ENCODE data around the gene KIF1A. TPM values are rescaled to one million over a fixed set of nuclear protein-coding genes. Genes with fewer than 3 reads are reported as not detected.

KIF1A gene
- total and polyA plus RNA-seq, 5 donors from 2014 or later, result not detected

DNA sequence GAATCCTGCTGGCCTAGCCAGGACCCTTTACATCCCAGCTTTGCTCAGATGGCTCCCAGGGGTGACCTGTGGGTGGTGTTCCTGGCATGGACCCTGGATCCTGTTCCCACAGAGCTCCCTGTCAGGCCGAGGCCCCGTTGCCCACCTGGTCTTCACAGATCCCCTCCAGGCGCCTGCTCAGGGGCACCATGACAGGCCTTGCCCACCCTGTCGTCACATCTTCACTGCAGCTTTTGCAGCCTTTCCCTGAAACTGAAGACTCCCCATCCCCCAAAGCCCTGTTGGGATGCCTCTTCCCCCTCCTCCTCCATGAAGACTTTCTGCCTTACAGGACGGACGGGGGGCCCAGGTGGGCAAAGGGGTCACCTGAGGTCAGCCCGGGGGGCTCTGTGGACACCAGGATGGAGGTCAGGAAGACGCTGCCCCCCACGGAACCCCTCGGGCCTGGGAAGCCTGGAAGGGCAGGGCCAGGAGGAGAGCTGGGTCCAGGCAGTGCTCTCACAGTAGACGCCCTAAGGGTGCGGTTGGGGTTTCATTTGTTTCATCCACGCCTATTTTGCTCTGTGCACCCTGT is 13.0 kb upstream of the KIF1A start:
- H3K36me3 Mint-ChIP-seq, result no peaks in the 10 kb centered on the region
- no peak overlapping the region for H3K4me3 ChIP-seq (ENCODE audit: low read depth, low read length)
- H3K27me3 ChIP-seq (ENCODE audit: control insufficient read depth, insufficient read depth, low read length), result peaks cover 9% of the 10 kb centered on the region
- no peaks in the 10 kb centered on the region for H3K36me3 ChIP-seq (ENCODE audit: control insufficient read depth, insufficient read depth, low read length)
- H3K9me3 ChIP-seq (ENCODE audit: control insufficient read depth in 2 of 2, low read length in 2 of 2), result no peaks in the 10 kb centered on the region
- no peak overlapping the region for H3K27ac ChIP-seq (ENCODE audit: insufficient read depth, low read length, poor library complexity, severe bottlenecking)
- H3K4me1 Mint-ChIP-seq, result peaks cover 0 to 6% (median 0%) of the 10 kb centered on the region in 4 donors
- no peak for DNase-seq
- peaks cover 41% of the 10 kb centered on the region for H3K27me3 Mint-ChIP-seq
- no peak overlapping the region for H3K27ac Mint-ChIP-seq
- no peak for ATAC-seq (ENCODE audit: low read depth in 2 of 2)
- peak overlapping the region in 1 of 4 donors; percentile 41 for H3K4me3 Mint-ChIP-seq
- H3K9me3 Mint-ChIP-seq, result peaks cover 0 to 1% (median 0%) of the 10 kb centered on the region in 7 donors
- peaks cover 11% of the 10 kb centered on the region for H3K4me1 ChIP-seq (ENCODE audit: control insufficient read depth, insufficient read depth, low read length, poor library complexity, severe bottlenecking)

DNA sequence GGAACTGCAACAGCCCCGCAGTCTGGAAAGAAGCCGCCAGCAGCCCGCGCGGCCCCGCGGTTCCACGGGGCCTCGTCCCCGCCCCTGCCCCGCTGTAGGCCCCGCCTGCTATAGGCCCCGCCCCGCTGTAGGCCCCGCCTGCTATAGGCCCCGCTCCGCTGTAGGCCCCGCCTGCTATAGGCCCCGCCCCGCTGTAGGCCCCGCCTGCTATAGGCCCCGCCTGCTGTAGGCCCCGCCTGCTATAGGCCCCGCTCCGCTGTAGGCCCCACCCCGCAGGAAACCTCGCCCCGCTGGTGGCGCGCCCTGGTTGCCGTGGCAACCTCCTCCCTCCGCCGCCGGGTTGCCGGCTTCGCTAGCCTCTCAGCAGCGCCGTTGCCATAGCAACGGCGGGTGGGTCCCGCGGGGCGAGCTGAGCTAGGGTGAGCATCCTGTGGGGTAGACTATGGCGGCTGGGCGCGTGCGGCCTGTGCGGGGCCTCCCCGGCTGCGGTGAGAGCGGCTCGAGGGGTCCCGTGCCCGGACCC is 12.2 kb upstream of the KIF1A start:
- peaks cover 0 to 6% (median 0%) of the 10 kb centered on the region in 4 donors for H3K4me1 Mint-ChIP-seq
- no peaks in the 10 kb centered on the region for H3K9me3 Mint-ChIP-seq
- no peaks in the 10 kb centered on the region for H3K9me3 ChIP-seq (ENCODE audit: control insufficient read depth in 2 of 2, low read length in 2 of 2)
- H3K36me3 ChIP-seq (ENCODE audit: control insufficient read depth, insufficient read depth, low read length), result no peaks in the 10 kb centered on the region
- H3K4me3 ChIP-seq (ENCODE audit: low read depth, low read length), result peak overlapping the region; percentile 66
- H3K27me3 ChIP-seq (ENCODE audit: control insufficient read depth, insufficient read depth, low read length), result peaks cover 13% of the 10 kb centered on the region
- H3K27me3 Mint-ChIP-seq, result peaks cover 44% of the 10 kb centered on the region
- H3K4me1 ChIP-seq (ENCODE audit: control insufficient read depth, insufficient read depth, low read length, poor library complexity, severe bottlenecking), result peaks cover 11% of the 10 kb centered on the region
- no peaks in the 10 kb centered on the region for H3K36me3 Mint-ChIP-seq
- peak overlapping the region; percentile 60 to 81 (median 67) for H3K4me3 Mint-ChIP-seq
- DNase-seq (peak; percentile 97 to 99 (median 98)), ATAC-seq (ENCODE audit: low read depth in 2 of 2) (peak; percentile 93)
- peak overlapping the region in 1 of 3 donors; percentile 56 for H3K27ac Mint-ChIP-seq
- H3K27ac ChIP-seq (ENCODE audit: insufficient read depth, low read length, poor library complexity, severe bottlenecking), result peak overlapping the region; percentile 47

DNA sequence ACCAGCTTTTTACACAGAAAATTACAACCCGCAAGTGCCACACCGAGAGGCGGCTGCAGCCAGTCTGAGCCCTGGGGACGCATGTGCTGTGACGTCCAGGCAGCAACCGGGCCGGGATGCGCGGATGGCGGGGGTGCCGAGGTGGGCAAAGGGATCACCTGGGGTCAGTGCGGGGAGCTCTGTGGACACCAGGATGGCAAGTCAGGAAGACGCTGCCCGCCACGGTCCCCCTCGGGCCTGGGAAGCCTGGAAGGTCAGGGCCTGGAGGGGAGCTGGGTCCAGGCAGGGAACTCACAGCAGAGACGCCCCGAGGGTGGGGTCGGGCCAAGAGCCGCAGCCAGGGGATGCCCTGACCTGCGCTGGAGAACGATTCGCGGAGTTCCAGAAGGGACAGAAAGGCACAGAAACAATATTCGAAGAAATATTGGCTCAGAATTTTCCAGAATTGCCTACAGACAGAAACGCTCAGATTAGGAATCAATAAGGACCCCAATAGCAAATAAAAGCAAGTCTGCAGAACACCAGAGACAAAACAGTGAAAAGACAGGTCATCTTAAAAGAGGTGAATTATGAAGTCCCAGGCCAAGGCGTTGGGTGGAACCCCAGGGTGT is 11.7 kb upstream of the KIF1A start:
- Mint-ChIP-seq H3K27ac (no peak overlapping the region), H3K4me1 (peaks cover 0 to 6% (median 0%) of the 10 kb centered on the region in 4 donors), H3K4me3 (peak overlapping the region; percentile 54 to 81 (median 63)), H3K36me3 (no peaks in the 10 kb centered on the region), H3K27me3 (peaks cover 50% of the 10 kb centered on the region), H3K9me3 (no peaks in the 10 kb centered on the region)
- DNase-seq, result no peak
- H3K9me3 ChIP-seq (ENCODE audit: control insufficient read depth in 2 of 2, low read length in 2 of 2), result no peaks in the 10 kb centered on the region
- H3K36me3 ChIP-seq (ENCODE audit: control insufficient read depth, insufficient read depth, low read length), result no peaks in the 10 kb centered on the region
- H3K4me1 ChIP-seq (ENCODE audit: control insufficient read depth, insufficient read depth, low read length, poor library complexity, severe bottlenecking), result peaks cover 11% of the 10 kb centered on the region
- peak overlapping the region; percentile 66 for H3K4me3 ChIP-seq (ENCODE audit: low read depth, low read length)
- no peak overlapping the region for H3K27ac ChIP-seq (ENCODE audit: insufficient read depth, low read length, poor library complexity, severe bottlenecking)
- ATAC-seq (ENCODE audit: low read depth in 2 of 2), result no peak
- H3K27me3 ChIP-seq (ENCODE audit: control insufficient read depth, insufficient read depth, low read length), result peaks cover 16% of the 10 kb centered on the region

DNA sequence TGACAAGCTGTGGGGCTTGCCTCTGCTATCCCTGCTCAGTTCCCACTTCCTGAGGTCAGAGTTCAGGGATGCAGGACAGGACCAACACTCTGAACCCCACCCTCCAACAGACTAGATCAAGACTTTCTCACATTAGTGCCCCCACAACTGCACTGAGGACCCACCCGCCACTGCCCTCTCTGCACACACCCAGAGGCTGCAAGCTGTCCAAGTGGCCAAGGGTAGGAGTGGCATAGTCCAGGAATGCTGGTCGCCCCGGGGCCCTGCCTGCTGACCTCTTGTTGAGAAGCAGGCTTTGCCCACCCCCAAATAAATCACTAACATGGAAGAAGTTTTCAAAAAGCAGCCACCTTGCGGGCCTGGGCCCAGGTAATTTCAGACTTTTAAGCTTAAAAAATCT is 5.5 kb upstream of the KIF1A start:
- peaks cover 53% of the 10 kb centered on the region for H3K27me3 ChIP-seq (ENCODE audit: control insufficient read depth, insufficient read depth, low read length)
- DNase-seq (no peak), ATAC-seq (ENCODE audit: low read depth in 2 of 2) (no peak)
- Mint-ChIP-seq H3K4me3 (no peak overlapping the region), H3K27ac (peak overlapping the region in 1 of 3 donors; percentile 69), H3K9me3 (peaks cover 0 to 6% (median 0%) of the 10 kb centered on the region in 7 donors), H3K36me3 (no peaks in the 10 kb centered on the region), H3K4me1 (peaks cover 5 to 12% (median 6%) of the 10 kb centered on the region in 4 donors), H3K27me3 (peaks cover 86% of the 10 kb centered on the region)
- H3K9me3 ChIP-seq (ENCODE audit: control insufficient read depth in 2 of 2, low read length in 2 of 2), result peaks cover 0 to 5% of the 10 kb centered on the region in 2 experiments
- no peaks in the 10 kb centered on the region for H3K36me3 ChIP-seq (ENCODE audit: control insufficient read depth, insufficient read depth, low read length)
- no peak overlapping the region for H3K27ac ChIP-seq (ENCODE audit: insufficient read depth, low read length, poor library complexity, severe bottlenecking)
- H3K4me1 ChIP-seq (ENCODE audit: control insufficient read depth, insufficient read depth, low read length, poor library complexity, severe bottlenecking), result peaks cover 6% of the 10 kb centered on the region
- no peak overlapping the region for H3K4me3 ChIP-seq (ENCODE audit: low read depth, low read length)

DNA sequence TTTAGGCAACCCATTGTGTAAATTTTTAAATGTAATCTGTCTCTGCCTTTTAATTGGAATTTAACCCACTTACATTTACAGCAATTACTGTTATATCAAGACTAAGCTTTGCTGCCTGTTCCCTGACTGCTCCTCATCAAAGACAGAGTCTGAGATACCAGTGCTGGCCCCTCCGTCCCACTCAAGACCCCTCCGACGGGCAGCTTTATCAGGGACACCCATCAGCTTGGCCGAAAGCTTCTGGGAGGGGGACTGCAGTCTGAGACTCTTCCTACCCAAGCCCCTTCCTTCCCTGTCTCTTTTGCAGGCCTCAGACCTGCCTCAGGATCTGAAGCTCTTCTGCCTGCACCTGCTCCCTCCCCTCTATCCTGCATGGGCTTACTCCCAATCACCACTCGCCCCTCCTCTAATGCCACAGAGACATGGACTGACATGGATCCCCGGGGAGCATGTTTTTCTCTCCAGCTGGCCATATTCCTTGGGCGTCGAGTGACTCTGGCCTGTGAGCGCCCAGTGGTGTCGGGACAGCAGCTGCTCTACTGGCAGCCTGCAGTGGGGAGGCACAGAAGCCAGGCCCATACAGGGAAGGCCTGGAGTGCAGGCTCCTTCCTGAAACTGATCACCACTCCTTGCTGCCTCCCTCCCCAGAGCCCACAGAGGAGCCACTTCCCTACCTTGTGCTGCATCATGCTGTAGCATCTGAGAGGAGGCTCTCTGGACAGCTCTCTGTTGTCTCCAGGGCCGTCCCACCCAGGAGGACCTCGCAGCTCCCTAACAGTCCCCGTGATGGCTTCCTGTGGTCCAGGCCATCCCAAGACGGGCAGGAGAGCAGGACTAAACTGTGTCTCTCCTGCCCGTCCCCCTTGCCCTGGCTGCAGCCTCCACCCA is 3.7 kb upstream of the KIF1A start:
- H3K27me3 ChIP-seq (ENCODE audit: control insufficient read depth, insufficient read depth, low read length), result peaks cover 47% of the 10 kb centered on the region

DNA sequence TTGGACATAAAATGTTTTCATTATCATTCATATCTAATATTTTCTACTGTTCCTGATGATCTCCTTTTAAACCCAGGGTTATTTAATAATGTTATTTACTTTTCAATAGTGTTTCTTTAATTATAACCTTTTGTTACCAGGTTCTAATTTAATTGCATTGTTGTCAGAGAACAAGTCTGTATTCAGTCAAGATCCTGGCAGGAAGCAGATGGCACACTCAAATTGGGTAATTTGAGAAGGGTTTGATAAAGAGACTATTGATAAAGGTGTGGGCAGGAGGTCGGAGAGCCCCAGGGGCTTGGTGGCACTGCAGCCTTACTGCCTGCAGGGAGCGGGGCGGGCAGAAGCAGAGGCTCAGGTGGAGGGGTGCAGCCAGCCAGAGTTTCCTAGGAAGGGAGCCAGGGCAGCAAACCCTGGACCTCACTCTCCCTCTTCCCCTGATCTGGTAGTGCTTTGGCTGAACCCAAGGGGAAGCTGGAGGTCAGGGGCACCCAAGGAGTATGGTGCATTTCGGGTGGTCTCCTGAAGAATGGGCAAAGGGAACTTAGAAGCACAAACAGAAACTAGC is 2.3 kb upstream of the KIF1A start:
- H3K27ac Mint-ChIP-seq, result no peak overlapping the region
- peaks cover 15% of the 10 kb centered on the region for H3K4me1 ChIP-seq (ENCODE audit: control insufficient read depth, insufficient read depth, low read length, poor library complexity, severe bottlenecking)
- H3K36me3 Mint-ChIP-seq, result no peaks in the 10 kb centered on the region
- peaks cover 5 to 12% (median 7%) of the 10 kb centered on the region in 4 donors for H3K4me1 Mint-ChIP-seq
- H3K9me3 ChIP-seq (ENCODE audit: control insufficient read depth in 2 of 2, low read length in 2 of 2), result peaks cover 0 to 5% of the 10 kb centered on the region in 2 experiments
- peaks cover 0 to 6% (median 0%) of the 10 kb centered on the region in 7 donors for H3K9me3 Mint-ChIP-seq
- H3K27me3 Mint-ChIP-seq, result peaks cover 67% of the 10 kb centered on the region
- no peaks in the 10 kb centered on the region for H3K36me3 ChIP-seq (ENCODE audit: control insufficient read depth, insufficient read depth, low read length)
- peak overlapping the region in 1 of 4 donors; percentile 67 for H3K4me3 Mint-ChIP-seq
- DNase-seq (no peak), ATAC-seq (ENCODE audit: low read depth in 2 of 2) (no peak)
- no peak overlapping the region for H3K27ac ChIP-seq (ENCODE audit: insufficient read depth, low read length, poor library complexity, severe bottlenecking)
- no peak overlapping the region for H3K4me3 ChIP-seq (ENCODE audit: low read depth, low read length)
- peaks cover 40% of the 10 kb centered on the region for H3K27me3 ChIP-seq (ENCODE audit: control insufficient read depth, insufficient read depth, low read length)

More for the DNA sequence above, 3.7 kb upstream of the KIF1A start:
- peaks cover 0 to 6% (median 0%) of the 10 kb centered on the region in 7 donors for H3K9me3 Mint-ChIP-seq
- no peak overlapping the region for H3K4me3 ChIP-seq (ENCODE audit: low read depth, low read length)
- peaks cover 5 to 12% (median 6%) of the 10 kb centered on the region in 4 donors for H3K4me1 Mint-ChIP-seq
- no peak overlapping the region for H3K27ac ChIP-seq (ENCODE audit: insufficient read depth, low read length, poor library complexity, severe bottlenecking)
- H3K9me3 ChIP-seq (ENCODE audit: control insufficient read depth in 2 of 2, low read length in 2 of 2), result peaks cover 0 to 5% of the 10 kb centered on the region in 2 experiments
- no peak for DNase-seq
- no peak overlapping the region for H3K4me3 Mint-ChIP-seq
- no peak for ATAC-seq (ENCODE audit: low read depth in 2 of 2)
- peaks cover 15% of the 10 kb centered on the region for H3K4me1 ChIP-seq (ENCODE audit: control insufficient read depth, insufficient read depth, low read length, poor library complexity, severe bottlenecking)
- H3K27me3 Mint-ChIP-seq, result peaks cover 72% of the 10 kb centered on the region
- no peak overlapping the region for H3K27ac Mint-ChIP-seq
- no peaks in the 10 kb centered on the region for H3K36me3 ChIP-seq (ENCODE audit: control insufficient read depth, insufficient read depth, low read length)
- H3K36me3 Mint-ChIP-seq, result no peaks in the 10 kb centered on the region

DNA sequence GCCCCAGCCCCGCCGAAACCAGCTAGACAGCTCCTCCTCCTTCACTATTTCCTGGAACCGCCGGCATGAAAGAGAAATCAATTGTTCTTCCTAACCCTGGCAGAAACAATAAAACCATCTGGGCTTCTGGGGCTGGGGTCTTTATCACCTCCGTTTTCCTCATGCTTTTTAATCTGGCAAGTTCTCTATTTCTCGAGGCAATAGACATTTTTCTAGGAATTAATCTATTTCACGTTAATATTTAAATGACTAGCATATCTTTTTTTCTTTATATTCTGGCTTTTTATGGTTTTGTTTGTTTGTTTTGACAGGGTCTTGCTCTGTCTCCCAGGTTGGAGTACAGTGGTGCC is 1.4 kb upstream of the KIF1A start:
- H3K27ac ChIP-seq (ENCODE audit: insufficient read depth, low read length, poor library complexity, severe bottlenecking), result no peak overlapping the region
- peaks cover 0 to 5% of the 10 kb centered on the region in 2 experiments for H3K9me3 ChIP-seq (ENCODE audit: control insufficient read depth in 2 of 2, low read length in 2 of 2)
- H3K36me3 ChIP-seq (ENCODE audit: control insufficient read depth, insufficient read depth, low read length), result no peaks in the 10 kb centered on the region
- peak overlapping the region in 1 of 3 donors; percentile 69 for H3K27ac Mint-ChIP-seq
- no peak overlapping the region for H3K4me3 ChIP-seq (ENCODE audit: low read depth, low read length)
- H3K4me3 Mint-ChIP-seq, result peak overlapping the region in 2 of 4 donors; percentile 17 to 82
- H3K36me3 Mint-ChIP-seq, result no peaks in the 10 kb centered on the region
- DNase-seq, result no peak
- ATAC-seq (ENCODE audit: low read depth in 2 of 2), result no peak
- peaks cover 57% of the 10 kb centered on the region for H3K27me3 Mint-ChIP-seq
- peaks cover 0 to 6% (median 0%) of the 10 kb centered on the region in 7 donors for H3K9me3 Mint-ChIP-seq
- peaks cover 34% of the 10 kb centered on the region for H3K27me3 ChIP-seq (ENCODE audit: control insufficient read depth, insufficient read depth, low read length)
- peaks cover 15% of the 10 kb centered on the region for H3K4me1 ChIP-seq (ENCODE audit: control insufficient read depth, insufficient read depth, low read length, poor library complexity, severe bottlenecking)
- peaks cover 5 to 12% (median 7%) of the 10 kb centered on the region in 4 donors for H3K4me1 Mint-ChIP-seq

Data from CD4-positive, CD25-positive, alpha-beta regulatory T cell (primary cell).